Mucosa of rectum (tissue), 2 donors: Measurements from ENCODE around the gene BCL7A.

Experiments
- H3K27ac ChIP-seq, 2 donors: one replicate each; pipeline ENCODE4 v1.7.0; 2013; ENCODE audit warnings: inconsistent platforms in 2 of 2, low read depth in 2 of 2, low read length in 2 of 2
- H3K27me3 ChIP-seq, 2 donors: one replicate each; pipeline ENCODE4 v1.7.0; 2013; ENCODE audit warnings: low read length in 2 of 2; ENCODE audit not compliant: control insufficient read depth in 2 of 2, insufficient read depth in 2 of 2
- H3K36me3 ChIP-seq, 2 donors: one replicate each; pipeline ENCODE4 v1.7.0; 2013; ENCODE audit warnings: low read length in 2 of 2; ENCODE audit not compliant: control insufficient read depth in 2 of 2, insufficient read depth in 2 of 2
- H3K4me1 ChIP-seq, 2 donors: one replicate each; pipeline ENCODE4 v1.7.0; 2013; ENCODE audit warnings: low read length in 2 of 2, mild to moderate bottlenecking in 1 of 2; ENCODE audit not compliant: control insufficient read depth in 2 of 2, insufficient read depth in 2 of 2
- H3K4me3 ChIP-seq, 2 donors: one replicate each; pipeline ENCODE4 v1.7.0; 2013; ENCODE audit warnings: low read length in 2 of 2
- H3K9ac ChIP-seq, 2 donors: one replicate each; pipeline ENCODE4 v1.7.0; 2013; ENCODE audit warnings: low read length in 2 of 2, low read depth in 1 of 2, mild to moderate bottlenecking in 1 of 2
- H3K9me3 ChIP-seq, 2 donors: one replicate each; pipeline ENCODE4 v1.7.0; 2013; ENCODE audit warnings: low read length in 2 of 2; ENCODE audit not compliant: control insufficient read depth in 2 of 2
- donor health status: healthy.
- donor health status: Normal muscosa, but diverticular disease.

BCL7A gene

DNA sequence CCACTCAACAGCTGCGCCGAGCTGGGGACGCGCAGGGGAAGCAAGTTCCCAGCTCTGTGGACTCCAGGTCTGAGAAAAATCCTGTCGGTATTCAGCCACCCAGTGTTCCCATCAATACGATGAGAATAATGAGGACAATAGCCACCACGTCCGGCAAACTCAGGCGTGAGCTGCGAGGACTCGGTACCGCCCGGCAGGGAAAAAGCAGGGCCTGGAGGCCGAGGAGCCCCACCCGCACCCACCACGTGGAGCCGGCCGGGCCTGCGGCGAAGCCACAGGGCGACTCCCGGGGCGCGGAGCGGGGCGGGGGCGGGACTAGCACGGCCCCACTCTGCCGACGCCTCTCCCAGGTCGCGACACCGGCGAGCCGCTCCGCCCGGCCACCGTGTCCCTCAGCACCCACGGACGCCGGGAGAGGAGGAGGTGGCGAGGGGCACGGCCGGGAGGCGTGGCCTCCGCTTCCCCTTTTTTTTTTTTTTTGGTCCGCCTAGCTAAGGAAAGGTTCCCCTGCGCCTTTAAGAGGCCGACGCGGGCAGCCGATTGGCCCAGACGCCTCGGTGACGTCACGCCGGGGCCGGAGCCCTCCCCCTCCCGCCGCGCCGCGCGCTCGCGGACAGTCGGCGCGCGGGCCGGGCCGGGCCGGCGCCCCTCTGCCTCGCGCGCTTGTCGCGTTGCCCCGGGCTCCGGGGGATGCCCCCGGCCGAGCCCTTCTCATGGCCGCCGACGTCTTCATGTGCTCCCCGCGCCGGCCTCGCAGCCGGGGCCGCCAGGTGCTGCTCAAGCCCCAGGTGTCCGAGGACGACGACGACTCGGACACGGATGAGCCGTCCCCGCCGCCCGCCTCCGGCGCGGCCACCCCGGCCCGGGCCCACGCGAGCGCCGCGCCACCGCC, 56.7 kb downstream of the BCL7A start, which contains the start of gene MLXIP:
MLXIP (plus strand) TSS at position 616 of the 892 bp plus-strand sequence; CDS start at position 714, 98 bp downstream.
- Histone ChIP-seq H3K4me3 (peak within 1 kb of the TSS; percentile 97 to 98), H3K27me3 (no peaks in the 10 kb centered on the region), H3K4me1 (peaks cover 40 to 45% of the 10 kb centered on the region in 2 donors)

DNA sequence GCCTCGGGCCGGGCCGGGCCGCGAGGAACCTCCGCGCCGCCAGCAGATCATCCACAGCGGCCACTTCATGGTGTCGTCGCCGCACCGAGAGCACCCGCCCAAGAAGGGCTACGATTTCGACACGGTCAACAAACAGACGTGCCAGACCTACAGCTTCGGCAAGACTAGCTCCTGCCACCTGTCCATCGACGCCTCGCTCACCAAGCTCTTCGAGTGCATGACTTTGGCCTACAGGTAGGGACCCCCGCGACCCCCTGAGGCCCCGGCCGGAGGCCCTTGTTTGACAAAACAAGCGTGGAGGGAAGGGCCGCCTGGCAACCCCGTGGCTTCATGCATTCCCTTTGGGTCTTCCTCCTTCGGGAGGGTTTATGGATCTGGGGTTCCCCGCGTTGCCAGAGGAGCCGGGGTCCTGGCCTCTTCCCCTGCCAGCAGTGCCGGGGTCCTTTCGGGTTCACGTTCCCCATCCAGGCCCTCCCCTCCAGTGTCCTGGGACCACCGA, 57.4 kb downstream of the BCL7A start:
- Histone ChIP-seq H3K9ac (peak overlapping the region; percentile 85 to 98), H3K27ac (peak overlapping the region; percentile 88 to 90), H3K4me1 (peaks cover 46 to 51% of the 10 kb centered on the region in 2 donors), H3K9me3 (no peaks in the 10 kb centered on the region), H3K36me3 (peaks cover 0 to 6% of the 10 kb centered on the region in 2 donors), H3K4me3 (peak overlapping the region; percentile 97 to 98), H3K27me3 (no peaks in the 10 kb centered on the region)

More for the DNA sequence above, 56.7 kb downstream of the BCL7A start, which contains the start of gene MLXIP:
- no peaks in the 10 kb centered on the region for H3K9me3 ChIP-seq
- peak within 1 kb of the TSS; percentile 85 to 98 for H3K9ac ChIP-seq
- H3K36me3 ChIP-seq: no peaks in the 10 kb centered on the region
- peak within 1 kb of the TSS; percentile 88 to 90 for H3K27ac ChIP-seq

DNA sequence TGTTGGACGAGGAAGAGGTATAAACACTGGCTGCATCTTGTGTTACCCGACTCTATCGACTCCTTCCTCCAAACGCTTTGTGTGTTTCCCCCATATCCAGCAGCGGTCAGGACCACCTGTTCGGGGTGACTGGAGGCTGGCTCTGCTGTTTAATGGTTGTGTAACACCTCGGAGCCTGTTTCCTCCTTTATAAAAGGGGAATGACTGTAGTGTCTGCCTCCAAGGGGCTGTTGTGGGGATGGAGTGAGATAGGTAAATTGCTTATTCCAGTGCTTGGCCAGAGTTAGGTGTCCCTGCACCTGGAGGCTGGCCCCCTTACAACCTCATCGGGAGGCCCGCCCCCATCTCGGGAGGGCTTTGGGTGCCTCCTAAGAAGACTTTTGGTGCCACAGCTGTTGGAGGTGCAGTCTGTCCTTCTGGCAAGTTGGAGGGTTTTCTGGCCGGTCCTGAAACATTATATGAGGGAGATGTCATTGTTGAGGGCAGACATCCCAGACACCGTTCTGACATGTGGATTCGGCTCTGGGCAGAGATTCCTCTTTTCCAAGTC, 57.9 kb downstream of the BCL7A start:
- no peaks in the 10 kb centered on the region for H3K27me3 ChIP-seq
- peak overlapping the region; percentile 85 to 98 for H3K9ac ChIP-seq
- H3K36me3 ChIP-seq: peaks cover 0 to 10% of the 10 kb centered on the region in 2 donors
- no peaks in the 10 kb centered on the region for H3K9me3 ChIP-seq
- H3K4me3 ChIP-seq: peak overlapping the region; percentile 97 to 98
- H3K4me1 ChIP-seq: peaks cover 47 to 56% of the 10 kb centered on the region in 2 donors
- H3K27ac ChIP-seq: peak overlapping the region; percentile 88 to 90

DNA sequence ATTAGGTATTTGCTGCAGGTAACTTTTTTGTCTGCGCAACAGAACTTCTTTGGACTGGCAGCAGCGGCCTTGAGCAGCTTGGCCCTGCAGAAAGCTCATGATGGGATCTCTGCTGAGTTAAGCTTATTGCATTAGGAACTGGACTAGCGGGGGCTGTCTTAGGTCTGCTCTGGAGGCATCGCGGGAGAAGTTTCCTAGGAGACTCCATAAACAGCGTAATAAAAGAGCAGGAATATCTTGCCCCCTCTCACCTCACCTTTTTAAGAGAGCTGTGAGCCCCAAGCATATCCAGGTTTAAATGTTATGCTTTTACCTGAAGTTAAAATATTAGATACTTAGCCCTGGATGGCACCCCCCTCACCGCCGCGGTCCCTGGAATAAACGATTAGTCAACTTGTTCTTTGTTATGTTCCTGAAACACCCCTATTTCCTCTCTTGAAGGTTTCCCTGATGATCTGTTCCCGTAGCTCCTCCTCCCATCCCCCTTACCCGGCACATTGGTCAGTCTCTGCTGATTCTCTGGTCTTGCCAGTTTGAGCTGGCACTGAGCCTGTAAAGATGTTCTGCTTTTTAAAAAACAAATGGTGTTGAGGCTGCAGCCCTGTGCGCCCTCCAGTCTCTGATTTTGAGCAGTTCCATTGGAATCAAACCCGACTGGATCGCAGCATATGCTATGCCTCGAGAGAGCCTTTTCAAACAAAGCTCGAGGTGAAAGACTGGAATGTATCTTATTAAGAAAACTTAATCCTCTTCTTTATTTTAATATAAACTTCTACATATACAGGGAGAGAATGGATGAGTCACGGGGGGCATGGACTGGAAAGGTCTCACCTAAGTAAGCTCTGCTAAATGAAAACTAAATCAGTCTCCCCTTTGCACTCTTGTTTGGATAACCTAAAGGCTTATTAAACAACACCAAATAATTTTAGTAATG, 58.7 kb downstream of the BCL7A start:
- H3K9ac ChIP-seq: peak overlapping the region; percentile 85 to 98
- peak overlapping the region; percentile 88 to 90 for H3K27ac ChIP-seq
- peaks cover 5 to 16% of the 10 kb centered on the region in 2 donors for H3K36me3 ChIP-seq
- peak overlapping the region; percentile 97 to 98 for H3K4me3 ChIP-seq
- no peaks in the 10 kb centered on the region for H3K9me3 ChIP-seq
- H3K27me3 ChIP-seq: no peaks in the 10 kb centered on the region
- H3K4me1 ChIP-seq: peaks cover 47 to 61% of the 10 kb centered on the region in 2 donors

DNA sequence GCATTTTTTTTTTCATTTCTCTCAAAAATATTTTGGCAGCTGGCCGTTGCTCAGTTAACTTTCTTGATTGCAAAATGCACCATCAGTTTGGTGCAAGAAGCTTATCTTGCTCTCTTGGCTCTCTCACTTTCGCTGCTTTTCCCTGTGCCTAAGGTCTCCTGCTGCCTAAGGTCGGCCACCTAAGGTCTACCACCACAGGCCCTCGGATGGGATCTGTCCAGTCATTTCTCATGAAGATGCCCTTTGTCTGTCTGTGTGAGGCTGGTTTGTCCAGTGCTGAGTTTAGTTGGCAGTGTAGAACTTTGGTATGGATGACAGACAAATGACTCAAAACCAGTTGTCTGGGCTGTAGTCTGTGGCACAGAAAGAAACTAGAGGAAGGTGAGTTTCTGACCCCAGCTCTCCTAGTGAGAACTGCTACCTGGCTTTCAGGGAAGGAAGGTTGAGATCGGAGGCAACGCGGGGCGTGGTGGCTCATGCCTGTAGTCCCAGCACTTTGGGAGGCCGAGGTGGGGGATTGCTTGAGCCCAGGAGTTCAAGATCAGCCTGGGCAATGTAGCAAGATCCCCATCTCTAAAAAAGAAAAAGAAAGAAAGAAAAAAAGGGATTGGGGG, 59.5 kb downstream of the BCL7A start:
- H3K27ac ChIP-seq: peak overlapping the region; percentile 88 to 90
- H3K36me3 ChIP-seq: peaks cover 9 to 16% of the 10 kb centered on the region in 2 donors
- H3K4me1 ChIP-seq: peaks cover 55 to 68% of the 10 kb centered on the region in 2 donors
- H3K4me3 ChIP-seq: peak overlapping the region; percentile 97 to 98
- H3K9ac ChIP-seq: peak overlapping the region; percentile 85 to 98
- no peaks in the 10 kb centered on the region for H3K27me3 ChIP-seq
- H3K9me3 ChIP-seq: no peaks in the 10 kb centered on the region

DNA sequence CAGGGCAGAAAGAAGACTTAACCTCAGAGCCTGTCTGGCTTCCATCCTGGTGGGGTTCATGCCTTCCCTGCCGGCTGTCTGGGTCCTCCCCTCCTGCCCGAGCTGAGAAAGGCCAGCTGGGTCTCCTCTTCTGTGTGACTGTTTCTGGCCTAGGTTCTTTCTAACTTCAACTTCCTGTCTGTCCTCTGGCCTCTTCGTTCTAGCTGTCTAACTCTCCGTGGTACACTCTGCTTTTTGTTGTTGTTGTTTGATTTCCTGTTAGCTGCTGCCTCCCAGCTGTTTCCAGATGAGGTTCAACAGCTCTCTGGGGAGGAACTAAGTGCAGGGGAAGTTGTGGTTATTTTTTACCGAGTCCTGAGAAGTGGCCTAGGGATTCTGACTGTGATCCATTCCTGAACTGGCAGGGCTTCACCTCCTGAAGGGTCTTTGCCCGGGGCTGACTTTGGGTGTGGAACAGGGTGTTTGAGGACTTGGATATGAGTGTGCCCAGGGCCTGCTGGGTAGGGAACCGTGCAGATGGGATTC, 60.1 kb downstream of the BCL7A start:
- Histone ChIP-seq H3K9me3 (no peaks in the 10 kb centered on the region), H3K4me3 (peak overlapping the region; percentile 97 to 98), H3K27ac (peak overlapping the region; percentile 88 to 90), H3K9ac (peak overlapping the region; percentile 85 to 98), H3K27me3 (no peaks in the 10 kb centered on the region), H3K4me1 (peaks cover 58 to 72% of the 10 kb centered on the region in 2 donors), H3K36me3 (peaks cover 9 to 16% of the 10 kb centered on the region in 2 donors)

DNA sequence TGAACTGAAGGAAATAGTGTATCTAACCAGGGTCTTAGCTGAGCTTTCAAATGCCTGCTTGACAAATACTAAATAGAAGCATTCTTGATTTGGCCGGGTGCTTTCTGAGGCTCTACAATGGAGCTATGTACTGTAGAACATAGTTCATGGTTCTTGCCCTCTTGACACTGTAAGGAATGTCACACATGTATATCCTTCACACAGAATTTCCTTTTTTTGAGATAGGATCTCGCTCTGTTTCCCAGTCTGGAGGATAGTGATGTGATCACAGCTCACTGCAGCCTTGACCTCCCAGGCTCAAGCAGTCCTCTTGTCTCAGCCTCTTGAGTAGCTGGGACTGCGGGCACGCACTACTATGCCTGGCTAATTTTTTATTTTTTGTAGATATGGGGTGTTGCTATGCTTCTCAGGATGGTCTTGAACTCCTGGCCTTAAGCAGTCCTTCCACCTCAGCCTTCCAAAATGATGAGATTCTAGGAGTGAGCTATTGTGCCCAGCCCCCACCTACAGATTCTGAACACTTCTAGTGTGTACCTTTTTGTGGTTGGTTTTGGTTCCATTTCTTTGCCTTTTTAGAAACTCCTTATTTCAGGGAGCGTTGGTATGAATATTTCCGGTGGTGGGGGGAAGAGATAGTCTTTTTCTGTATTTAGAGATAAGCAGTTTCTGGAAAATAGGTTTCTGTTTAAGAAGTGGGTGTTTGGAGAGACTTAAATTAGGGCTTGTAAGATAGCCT, 61.1 kb downstream of the BCL7A start:
- H3K36me3 ChIP-seq: peaks cover 9 to 16% of the 10 kb centered on the region in 2 donors
- peaks cover 59 to 72% of the 10 kb centered on the region in 2 donors for H3K4me1 ChIP-seq
- H3K9ac ChIP-seq: peak overlapping the region; percentile 34 to 85
- no peaks in the 10 kb centered on the region for H3K27me3 ChIP-seq
- peak overlapping the region; percentile 88 to 90 for H3K27ac ChIP-seq
- no peaks in the 10 kb centered on the region for H3K9me3 ChIP-seq
- peak overlapping the region; percentile 15 to 97 for H3K4me3 ChIP-seq

DNA sequence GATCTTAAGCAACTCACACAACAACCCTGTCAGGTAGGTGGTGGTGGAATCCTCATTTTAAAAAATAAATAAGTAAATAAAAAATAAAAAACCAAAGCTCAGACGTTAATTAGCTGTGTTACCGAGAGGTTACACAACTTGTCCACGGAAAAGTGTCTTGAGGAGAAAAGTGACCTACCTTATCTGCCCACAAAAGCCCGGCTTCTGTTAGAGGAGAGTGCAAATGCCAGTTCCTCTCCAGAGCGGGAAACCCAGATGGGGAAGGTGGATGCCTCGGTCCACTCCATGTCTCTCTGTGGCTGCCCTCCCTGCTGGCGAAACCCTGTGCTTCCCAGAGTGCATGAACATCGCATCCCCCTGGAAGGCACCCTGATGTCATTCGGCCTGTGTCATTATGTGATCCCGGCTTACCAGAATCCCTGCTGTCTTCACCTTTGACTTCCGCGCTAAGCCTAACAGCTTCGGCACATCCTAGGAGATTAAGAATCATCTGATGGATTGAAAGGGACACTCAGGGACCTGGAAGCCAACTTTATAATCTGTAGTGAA, 63.2 kb downstream of the BCL7A start:
- peaks cover 75 to 88% of the 10 kb centered on the region in 2 donors for H3K4me1 ChIP-seq
- H3K4me3 ChIP-seq: no peak overlapping the region
- H3K27ac ChIP-seq: no peak overlapping the region
- no peak overlapping the region for H3K9ac ChIP-seq
- no peaks in the 10 kb centered on the region for H3K27me3 ChIP-seq
- H3K36me3 ChIP-seq: peaks cover 15 to 16% of the 10 kb centered on the region in 2 donors
- no peaks in the 10 kb centered on the region for H3K9me3 ChIP-seq
